ENCODE data around the gene NGEF. TPM values are rescaled to one million over a fixed set of nuclear protein-coding genes. Genes with fewer than 3 reads are reported as not detected.

Gene NGEF
- total and polyA plus RNA-seq, 8 donors: 2.6 to 30.9 (median 5.9) TPM

DNA sequence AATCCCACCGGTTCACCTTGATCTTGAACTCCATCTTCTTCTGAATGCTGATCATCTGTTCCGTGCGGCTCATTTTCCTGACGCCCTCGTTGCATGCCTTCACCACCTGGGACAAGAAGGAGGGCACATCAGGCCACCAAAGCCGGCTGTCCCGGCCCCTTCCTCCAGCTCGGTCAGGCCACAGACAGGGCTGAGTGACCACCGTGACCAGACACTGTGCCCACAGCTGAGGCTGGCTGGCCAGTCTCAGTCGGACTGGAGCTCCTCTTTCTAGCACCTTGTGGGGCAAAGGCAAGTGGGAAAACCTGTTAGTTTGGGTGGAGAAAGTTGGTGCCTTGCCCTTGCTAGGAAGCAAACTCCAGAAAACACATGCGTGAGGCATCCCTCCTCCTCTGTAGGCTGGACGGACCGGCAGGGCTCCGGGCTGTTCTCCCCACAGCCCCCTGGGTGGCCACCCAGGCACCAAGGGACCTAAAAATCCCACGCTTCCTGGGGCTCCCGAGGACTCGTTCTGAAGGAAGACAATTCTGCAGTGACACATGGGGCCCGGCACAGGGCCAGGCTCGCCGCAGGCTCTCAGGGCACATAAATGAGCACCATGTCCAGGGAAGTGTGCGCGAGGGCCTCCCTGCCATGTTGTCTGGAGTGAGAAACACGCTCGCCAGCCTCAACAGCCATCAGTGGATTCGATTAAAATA, 127.6 kb downstream of the NGEF start:
- TF ChIP-seq POLR2AphosphoS5 (IDR thresholded peaks at IDR 0.05): no peak
- whole genome bisulfite sequencing, 5 donors: 77 to 82% (median 78%) methylated on average over 21 to 25 of the region's 25 CpGs
- no peak overlapping the region for H3K27ac ChIP-seq
- H3K4me1 ChIP-seq: no peaks in the 10 kb centered on the region
- no peak overlapping the region for H3K4me3 ChIP-seq
- no peaks in the 10 kb centered on the region for H3K36me3 ChIP-seq
- intact Hi-C loops (cut with DNase I; ENCODE audit: low total_unique reads): no loop called here
- H3K9me3 ChIP-seq: no peaks in the 10 kb centered on the region
- peaks cover 0 to 24% (median 0%) of the 10 kb centered on the region in 3 donors for H3K27me3 ChIP-seq
- peak in 1 of 2 donors; percentile 63 for DNase-seq

DNA sequence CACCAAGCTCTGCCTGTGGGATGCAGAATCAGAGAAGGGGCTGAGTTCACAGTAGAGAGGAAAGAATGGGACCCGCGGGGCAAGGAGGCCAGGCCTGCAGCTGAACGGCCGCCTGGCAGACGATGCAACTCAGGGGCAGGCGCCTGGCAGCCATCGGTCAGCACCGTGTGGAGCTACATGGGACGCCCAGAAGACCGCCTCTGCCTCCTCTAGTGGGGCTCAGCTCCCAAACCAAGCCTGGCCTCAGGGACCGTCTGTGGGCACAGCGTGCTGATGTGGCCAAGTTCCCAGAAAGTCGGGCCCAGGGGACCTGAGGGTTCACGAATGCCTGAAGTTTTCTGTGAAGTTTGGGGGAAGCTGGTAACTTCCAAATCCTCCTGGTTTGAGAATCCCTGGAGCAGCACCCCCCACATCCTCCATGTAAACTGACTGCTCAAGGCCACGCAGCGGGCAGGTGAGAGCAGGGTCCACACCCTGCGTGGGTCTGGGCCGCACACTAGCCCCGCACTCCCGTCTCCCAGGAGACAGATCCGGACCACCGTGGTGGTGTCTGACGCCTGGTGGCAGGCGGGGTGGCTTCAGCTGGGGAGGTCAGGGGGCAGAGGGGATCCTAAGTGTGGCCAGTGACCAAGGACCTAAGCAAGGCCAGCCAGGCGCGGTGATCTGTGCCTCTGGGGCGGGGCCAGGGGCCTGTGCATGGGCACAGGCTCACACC, 128.3 kb downstream of the NGEF start:
- Histone ChIP-seq H3K9me3 (no peaks in the 10 kb centered on the region), H3K4me1 (no peaks in the 10 kb centered on the region), H3K27me3 (peaks cover 0 to 18% (median 0%) of the 10 kb centered on the region in 3 donors), H3K36me3 (no peaks in the 10 kb centered on the region), H3K4me3 (no peak overlapping the region), H3K27ac (no peak overlapping the region)
- TF ChIP-seq POLR2A (IDR thresholded peaks at IDR 0.05) (no peak), EP300 (IDR thresholded peaks at IDR 0.05) (no peak), CTCF (IDR thresholded peaks at IDR 0.05) (no peak), POLR2AphosphoS5 (IDR thresholded peaks at IDR 0.05) (no peak)
- intact Hi-C loops (cut with DNase I; ENCODE audit: low total_unique reads): no loop called here
- DNase-seq: no peak
- WGBS, 5 donors: 84 to 93% (median 87%) methylated on average over 24 to 27 of the region's 27 CpGs

DNA sequence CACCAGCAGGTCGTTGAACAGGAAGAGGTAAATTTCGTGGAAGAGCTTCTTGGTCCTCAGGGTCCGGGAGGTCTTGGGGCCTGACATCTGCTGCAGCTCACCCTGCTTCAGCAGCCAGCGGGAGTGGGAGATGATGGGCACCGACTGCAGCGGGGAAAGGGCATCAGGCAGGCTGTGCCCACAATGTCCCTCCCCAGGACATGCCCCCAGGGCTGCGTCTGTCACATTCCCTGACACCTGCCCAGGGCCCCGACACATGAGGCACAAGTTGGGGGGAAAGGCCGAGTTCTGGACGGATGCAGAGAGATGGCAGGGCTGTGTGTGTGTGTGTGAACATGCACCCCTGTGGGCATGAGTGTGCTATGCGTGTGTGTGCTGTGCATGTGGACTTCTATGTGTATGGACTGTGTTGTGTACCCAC, 129.0 kb downstream of the NGEF start:
- Histone ChIP-seq H3K27me3 (peaks cover 0 to 15% (median 0%) of the 10 kb centered on the region in 3 donors), H3K36me3 (no peaks in the 10 kb centered on the region), H3K4me1 (no peaks in the 10 kb centered on the region), H3K4me3 (no peak overlapping the region), H3K27ac (no peak overlapping the region), H3K9me3 (no peaks in the 10 kb centered on the region)
- no peak for TF ChIP-seq POLR2AphosphoS5 (IDR thresholded peaks at IDR 0.05)
- TF ChIP-seq EP300 (IDR thresholded peaks at IDR 0.05): no peak
- no peak for TF ChIP-seq POLR2A (IDR thresholded peaks at IDR 0.05)
- TF ChIP-seq CTCF (IDR thresholded peaks at IDR 0.05): no peak
- DNase-seq: no peak
- 79 to 100% (median 86%) methylated on average over 5 to 11 of the region's 11 CpGs for WGBS, 5 donors
- intact Hi-C loops (cut with DNase I; ENCODE audit: low total_unique reads): no loop called here

DNA sequence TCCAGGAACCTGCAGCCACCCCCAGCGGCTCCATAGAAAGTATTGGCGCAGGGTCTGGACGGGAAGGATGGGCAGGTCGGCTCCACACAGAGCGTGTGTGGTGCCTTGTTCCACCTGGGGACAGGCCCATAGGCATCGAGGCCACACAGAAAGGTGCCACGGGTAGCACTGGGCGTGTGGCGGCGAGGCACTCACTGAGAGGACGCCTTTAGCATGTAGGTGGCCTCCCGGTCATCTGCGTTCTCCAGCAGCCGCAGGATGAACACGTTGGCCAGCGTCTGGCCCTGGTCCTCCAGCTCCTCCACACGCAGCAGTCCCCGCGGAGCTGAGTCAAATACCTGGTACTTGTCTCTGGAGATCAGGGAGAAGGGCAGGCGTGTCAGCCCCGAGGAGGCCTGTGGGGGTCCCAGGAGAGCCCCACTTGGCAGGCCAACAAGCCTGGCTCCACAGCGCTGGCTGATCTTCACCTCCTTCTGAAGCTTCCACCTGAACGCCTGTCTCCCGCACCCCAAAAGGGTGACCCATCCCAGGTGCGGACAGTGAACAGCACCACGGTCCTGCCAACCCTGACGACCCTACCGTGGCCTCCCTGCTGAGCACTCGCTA, 129.8 kb downstream of the NGEF start:
- Histone ChIP-seq H3K4me3 (no peak overlapping the region), H3K9me3 (no peaks in the 10 kb centered on the region), H3K27ac (no peak overlapping the region), H3K36me3 (no peaks in the 10 kb centered on the region), H3K27me3 (peaks cover 0 to 15% (median 0%) of the 10 kb centered on the region in 3 donors), H3K4me1 (no peaks in the 10 kb centered on the region)
- TF ChIP-seq POLR2A (IDR thresholded peaks at IDR 0.05) (no peak), POLR2AphosphoS5 (IDR thresholded peaks at IDR 0.05) (no peak), CTCF (IDR thresholded peaks at IDR 0.05) (no peak), EP300 (IDR thresholded peaks at IDR 0.05) (no peak)
- intact Hi-C loops (cut with DNase I; ENCODE audit: low total_unique reads): no loop called here
- WGBS, 5 donors: 94 to 98% (median 95%) methylated on average over 16 to 29 of the region's 29 CpGs
- DNase-seq: no peak
